ENCODE results near the gene MST1.

GRCh38 chr3:49656541-49657112, 32.6 kb downstream of the MST1 start:
- no peak for TF ChIP-seq CTCF (conservative IDR thresholded peaks at IDR 0.05; ENCODE audit: low read depth, low read length)
- no peak for TF ChIP-seq EZH2 (IDR thresholded peaks at IDR 0.05; ENCODE audit: low read length, unreplicated experiment)
